ENCODE data around the gene MILR1.
"Not testable (repeated sequence)": the region's sequence is repeated elsewhere in the genome, so short reads cannot be mapped to it uniquely, and the experiment has no call there.

The MILR1 gene

GRCh38 chr17:64448665-64449512 is at the start of gene MILR1:
Gene MILR1, plus strand, starts transcription at chr17:64449115. Its CDS starts 54 bp downstream, at chr17:64449169.
- DNase-seq (ENCODE audit: low read depth) = peak; percentile 73

- DNase-seq (ENCODE audit: low read depth) = no peak
Measured at GRCh38 chr17:64399767-64400156, 49.2 kb upstream of the MILR1 start.

- DNase-seq (ENCODE audit: low read depth) = no peak
Measured at GRCh38 chr17:64400642-64401041, 48.3 kb upstream of the MILR1 start.

GRCh38 chr17:64401244-64401860 is 47.6 kb upstream of the MILR1 start:
- DNase-seq (ENCODE audit: low read depth) = no peak

- DNase-seq (ENCODE audit: low read depth) = no peak
Measured at GRCh38 chr17:64401941-64402340, 47.0 kb upstream of the MILR1 start.

GRCh38 chr17:64402469-64402868 is 46.4 kb upstream of the MILR1 start:
- DNase-seq (ENCODE audit: low read depth) = no peak

- no peak for DNase-seq (ENCODE audit: low read depth)
Measured at GRCh38 chr17:64403881-64404460, 44.9 kb upstream of the MILR1 start.

GRCh38 chr17:64406321-64407200 is 42.4 kb upstream of the MILR1 start:
- DNase-seq (ENCODE audit: low read depth) = no peak

GRCh38 chr17:64410750-64411490 is 38.0 kb upstream of the MILR1 start:
- DNase-seq (ENCODE audit: low read depth) = no peak

- DNase-seq (ENCODE audit: low read depth) = no peak
Measured at GRCh38 chr17:64411999-64412771, 36.7 kb upstream of the MILR1 start.

GRCh38 chr17:64412944-64413381 is 36.0 kb upstream of the MILR1 start:
- DNase-seq (ENCODE audit: low read depth) = no peak

GRCh38 chr17:64413513-64413912 is 35.4 kb upstream of the MILR1 start:
- DNase-seq (ENCODE audit: low read depth) = no peak

GRCh38 chr17:64418506-64419339 is 30.2 kb upstream of the MILR1 start:
- peak; percentile 35 for DNase-seq (ENCODE audit: low read depth)

- DNase-seq (ENCODE audit: low read depth) = peak; percentile 48
Measured at GRCh38 chr17:64420143-64420670, 28.7 kb upstream of the MILR1 start.

GRCh38 chr17:64422121-64422520 is 26.8 kb upstream of the MILR1 start:
- not testable (repeated sequence) for DNase-seq (ENCODE audit: low read depth)

- no peak for DNase-seq (ENCODE audit: low read depth)
Measured at GRCh38 chr17:64423881-64424280, 25.0 kb upstream of the MILR1 start.

GRCh38 chr17:64424324-64424849 is 24.5 kb upstream of the MILR1 start:
- DNase-seq (ENCODE audit: low read depth) = no peak

GRCh38 chr17:64425191-64425590 is 23.7 kb upstream of the MILR1 start:
- no peak for DNase-seq (ENCODE audit: low read depth)

GRCh38 chr17:64426596-64426995 is 22.3 kb upstream of the MILR1 start:
- no peak for DNase-seq (ENCODE audit: low read depth)
